SK-N-DZ (cell line): ENCODE results near the gene ATXN2.
"Not testable (repeated sequence)": the region's sequence is repeated elsewhere in the genome, so short reads cannot be mapped to it uniquely, and the experiment has no call there.

Source experiments
- DNase-seq: peaks from one replicate; pipeline ENCODE4 v3.0.0-alpha.2; 2015; ENCODE audit warnings: low spot score

Gene ATXN2

DNA sequence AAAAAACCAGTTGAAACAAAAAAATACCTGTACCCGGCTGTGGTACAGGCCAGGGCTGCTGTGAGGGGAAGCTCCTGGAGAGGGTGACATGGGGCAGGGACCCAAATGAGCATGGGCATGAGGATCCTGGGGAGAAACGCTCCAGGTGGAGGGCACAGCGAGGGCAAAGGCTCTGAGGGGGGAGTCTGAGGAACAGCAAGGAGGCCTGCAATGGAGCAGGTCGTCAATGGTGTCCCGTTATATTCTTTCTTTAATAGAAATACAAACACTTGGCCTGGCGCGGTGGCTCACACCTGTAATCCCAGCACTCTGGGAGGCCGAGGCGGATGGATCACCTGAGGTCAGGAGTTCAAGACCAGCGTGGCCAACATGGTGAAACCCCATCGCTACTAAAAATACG is 1.9 kb upstream of the ATXN2 start:
- not testable (repeated sequence) for DNase-seq

DNA sequence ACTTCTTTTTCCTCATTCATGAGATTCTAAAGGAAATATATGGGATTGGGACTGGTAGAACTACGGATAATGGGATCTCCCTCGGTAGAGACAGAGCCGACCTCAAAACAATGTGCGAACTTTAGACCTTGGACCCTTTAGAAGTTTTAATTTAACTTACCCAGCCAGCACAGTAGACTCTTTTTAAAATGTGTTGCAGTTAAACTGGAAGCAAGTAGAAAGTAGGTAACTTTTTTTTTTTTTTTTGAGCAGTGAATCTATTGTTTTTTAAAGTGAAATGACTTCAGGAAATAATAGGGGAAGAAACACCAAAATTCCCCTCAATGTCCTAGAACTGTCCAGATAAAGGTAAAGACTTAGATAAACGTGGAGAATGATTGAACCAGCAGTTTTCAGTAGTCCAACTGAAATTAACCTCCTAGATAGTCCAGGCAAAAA is 1.1 kb upstream of the ATXN2 start:
- DNase-seq = no peak

DNA sequence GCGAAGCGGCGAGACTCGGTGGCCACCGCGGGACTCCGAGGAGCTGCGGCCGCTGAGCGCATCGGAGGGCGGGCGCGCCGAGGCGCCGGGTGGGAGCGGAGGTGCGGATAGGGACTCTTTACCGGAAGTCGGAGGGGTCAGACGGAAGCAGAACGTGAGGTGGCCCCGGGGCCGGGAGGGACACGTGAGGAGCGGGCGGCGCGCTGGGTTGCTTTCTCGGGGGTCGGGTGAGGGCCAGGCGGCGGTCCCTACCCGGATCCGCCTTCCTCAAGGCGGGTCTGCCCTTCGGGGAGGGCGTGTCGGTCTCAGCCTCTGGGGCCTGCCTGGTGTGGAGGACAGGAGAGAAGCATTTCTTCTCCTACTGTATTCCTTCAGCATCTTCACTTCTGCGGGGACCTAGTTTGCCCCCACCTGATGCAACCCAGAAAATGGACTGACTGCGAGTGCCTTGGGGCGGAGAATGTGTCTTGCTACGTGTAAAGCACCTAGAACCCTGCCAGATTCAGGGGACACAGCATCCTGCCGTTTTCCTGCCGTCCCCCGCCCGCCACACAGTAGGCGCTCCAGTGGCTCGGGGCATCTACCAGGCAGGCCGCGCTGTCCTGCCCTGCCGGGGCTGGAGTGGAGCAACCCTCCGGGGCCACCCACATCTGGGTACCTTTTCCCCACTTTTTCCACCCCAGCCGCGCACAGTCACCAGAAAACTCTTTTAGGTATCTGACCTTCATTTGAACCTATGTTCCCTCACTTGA is 514 bp upstream of the ATXN2 start:
- DNase-seq = peak; percentile 95

DNA sequence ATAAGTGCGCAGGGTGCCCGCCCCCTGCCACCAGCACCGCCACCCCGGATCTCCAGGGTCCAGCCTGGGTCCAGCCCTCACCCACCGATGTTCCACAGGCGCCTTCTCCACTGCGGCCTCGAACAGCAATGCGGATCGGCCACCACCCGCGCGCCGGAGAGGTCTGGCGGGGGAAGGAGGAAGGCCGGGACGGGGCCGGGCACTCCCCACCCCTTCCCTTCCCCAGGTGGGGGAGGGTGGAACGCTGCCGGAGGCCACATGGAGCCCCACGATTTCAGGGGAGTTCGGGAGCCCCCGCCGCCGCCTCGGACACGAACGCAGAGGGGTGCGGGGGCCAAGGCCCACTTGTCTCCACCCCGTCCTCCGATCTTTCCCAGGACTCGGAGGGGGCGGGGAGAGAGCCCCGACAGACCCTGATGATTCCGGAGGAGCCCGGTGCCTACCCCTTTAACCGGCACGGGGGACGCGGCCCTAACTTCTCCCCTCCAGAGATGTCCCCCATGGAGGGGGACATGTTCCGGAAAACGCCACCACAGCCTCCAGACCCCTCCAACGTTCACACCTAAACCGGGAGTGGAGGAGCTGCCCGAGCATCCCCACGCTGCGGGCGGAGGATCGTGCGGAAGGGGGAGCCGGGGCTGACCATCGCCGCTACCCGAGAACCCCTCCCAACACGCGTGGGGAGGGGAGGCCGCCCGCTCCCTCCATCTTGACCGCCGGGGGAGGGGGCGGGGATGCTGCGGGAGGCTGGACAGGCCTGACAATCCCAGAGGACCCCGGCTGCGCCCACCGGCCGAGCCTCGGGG is 1.1 kb downstream of the ATXN2 start:
- peak; percentile 43 for DNase-seq

DNA sequence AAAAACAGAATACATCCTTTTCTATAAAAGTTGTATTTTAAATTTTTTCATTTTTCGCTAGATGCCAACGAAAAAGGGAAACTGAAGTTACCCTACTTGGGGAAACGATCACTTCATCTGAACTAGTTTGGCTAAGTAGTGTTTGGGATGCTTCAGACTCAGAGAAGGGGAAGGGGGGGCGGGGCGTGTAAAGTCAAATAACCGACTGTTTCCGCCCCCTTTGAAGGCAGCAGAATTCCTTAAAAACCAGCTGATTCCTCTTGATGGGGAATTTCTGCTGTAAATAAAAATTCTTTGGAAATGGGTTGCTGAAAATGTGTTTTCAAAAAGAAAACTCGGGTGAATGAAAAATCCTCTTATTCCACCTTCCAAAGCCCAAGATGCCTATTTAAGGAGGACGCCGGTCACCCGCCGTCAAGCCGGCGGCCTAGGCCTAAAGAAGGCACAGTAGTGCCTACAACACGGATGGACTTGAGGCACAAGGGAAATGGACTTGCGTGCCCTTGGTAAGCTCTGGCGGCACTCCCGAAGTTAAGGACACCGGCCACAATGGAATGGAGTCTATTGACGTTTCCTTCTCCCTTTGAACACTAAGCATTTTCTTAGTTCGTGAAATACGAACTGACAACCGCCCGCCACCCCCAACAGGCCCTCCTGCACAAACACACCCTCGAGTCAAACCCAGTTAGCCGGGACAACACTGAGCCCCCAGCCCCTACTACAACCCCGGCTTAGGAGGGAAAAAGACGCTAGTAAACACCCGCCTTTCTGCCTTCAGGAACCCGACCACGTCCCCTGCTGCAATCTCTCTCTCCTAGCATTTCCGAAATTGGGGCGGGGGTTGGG is 1.9 kb downstream of the ATXN2 start:
- peak; percentile 70 for DNase-seq

DNA sequence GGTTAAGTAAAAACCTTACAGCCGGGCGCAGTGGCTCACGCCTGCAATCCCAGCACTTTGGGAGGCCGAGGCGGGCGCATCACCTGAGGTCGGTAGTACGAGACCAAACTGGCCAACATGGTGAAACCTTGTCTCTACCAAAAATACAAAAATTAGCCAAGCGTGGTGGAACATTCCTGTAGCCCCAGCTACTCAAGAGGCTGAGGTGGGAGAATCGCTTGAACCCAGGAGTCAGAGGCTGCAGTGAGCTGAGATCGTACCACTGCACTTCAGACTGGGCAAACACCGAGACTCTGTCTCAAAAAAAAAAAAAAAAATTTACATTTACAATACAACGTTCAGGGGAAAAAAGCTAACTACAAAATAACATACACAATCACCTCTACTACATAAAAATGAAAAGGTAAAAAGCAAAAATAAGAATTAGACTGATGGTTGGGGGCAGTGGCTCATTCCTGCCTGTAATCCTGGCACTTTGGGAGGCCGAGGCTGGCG is 3.7 kb downstream of the ATXN2 start:
- not testable (repeated sequence) for DNase-seq

DNA sequence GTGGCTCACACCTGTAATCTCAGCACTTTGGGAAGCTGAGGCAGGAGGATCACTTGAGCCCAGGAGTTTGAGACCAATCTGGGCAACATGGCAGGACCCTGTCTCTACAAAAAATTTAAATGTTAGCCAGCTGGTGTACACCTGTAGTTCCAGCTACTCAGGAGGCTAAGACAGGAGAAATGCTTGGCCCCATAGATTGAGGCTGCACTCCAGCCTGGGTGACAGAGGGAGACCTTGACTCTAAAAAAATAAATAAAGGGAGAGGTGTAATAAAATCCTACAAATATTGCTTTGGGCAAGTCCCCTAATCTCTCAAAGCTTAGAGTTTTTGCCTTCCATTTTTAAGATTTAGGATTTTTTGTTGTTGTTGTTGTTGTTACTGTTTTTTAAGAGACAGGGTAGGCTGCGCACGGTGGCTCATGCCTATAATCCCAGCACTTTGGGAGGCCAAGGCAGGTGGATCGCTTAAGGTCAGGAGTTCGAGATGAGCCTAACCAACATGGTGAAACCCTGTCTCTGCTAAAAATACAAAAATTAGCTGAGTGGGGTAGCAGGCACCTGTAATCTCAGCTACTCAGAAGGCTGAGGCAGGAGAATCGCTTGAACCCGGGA is 7.6 kb downstream of the ATXN2 start:
- DNase-seq = not testable (repeated sequence)

- DNase-seq = no peak
These were observed 8.6 kb downstream of the ATXN2 start for GRCh38 chr12:111590552-111590951.

DNA sequence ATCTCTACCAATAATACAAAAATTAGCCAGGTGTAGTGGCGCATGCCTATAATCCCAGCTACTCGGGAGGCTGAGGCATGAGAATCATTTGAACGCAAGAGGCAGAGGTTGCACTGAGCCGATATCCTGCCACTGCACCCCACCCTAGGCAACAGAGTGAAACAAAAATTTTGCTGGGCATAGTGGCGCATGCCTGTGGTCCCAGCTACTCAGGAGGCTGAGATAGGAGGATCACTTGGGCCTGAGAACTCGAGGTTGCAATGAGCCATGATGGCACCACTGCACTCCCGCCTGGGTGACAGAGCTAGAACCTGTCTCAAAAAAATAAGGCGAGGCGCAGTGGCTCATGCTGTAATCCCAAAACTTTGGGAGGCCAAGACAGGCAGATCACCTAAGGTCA is 9.5 kb downstream of the ATXN2 start:
- DNase-seq = no peak

DNA sequence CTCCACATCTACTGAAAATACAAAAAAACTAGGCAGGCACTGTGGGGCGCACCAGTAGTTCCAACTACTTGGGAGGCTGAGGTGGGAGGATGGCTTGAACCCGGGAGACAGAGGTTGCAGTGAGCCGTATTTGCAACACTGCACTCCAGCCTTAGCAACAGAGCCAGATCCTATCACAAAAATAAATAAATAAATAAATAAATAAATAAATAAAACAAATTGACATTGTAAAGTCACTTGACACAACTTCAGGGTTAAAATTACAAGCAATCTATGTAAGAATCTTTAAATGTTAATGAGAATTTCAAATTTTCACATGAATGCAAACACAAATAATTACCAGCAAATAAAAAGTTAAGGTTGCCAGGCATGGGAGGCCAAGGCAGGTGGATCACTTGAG is 11.1 kb downstream of the ATXN2 start:
- no peak for DNase-seq

GRCh38 chr12:111586986-111587385 is 12.1 kb downstream of the ATXN2 start:
- no peak for DNase-seq

DNA sequence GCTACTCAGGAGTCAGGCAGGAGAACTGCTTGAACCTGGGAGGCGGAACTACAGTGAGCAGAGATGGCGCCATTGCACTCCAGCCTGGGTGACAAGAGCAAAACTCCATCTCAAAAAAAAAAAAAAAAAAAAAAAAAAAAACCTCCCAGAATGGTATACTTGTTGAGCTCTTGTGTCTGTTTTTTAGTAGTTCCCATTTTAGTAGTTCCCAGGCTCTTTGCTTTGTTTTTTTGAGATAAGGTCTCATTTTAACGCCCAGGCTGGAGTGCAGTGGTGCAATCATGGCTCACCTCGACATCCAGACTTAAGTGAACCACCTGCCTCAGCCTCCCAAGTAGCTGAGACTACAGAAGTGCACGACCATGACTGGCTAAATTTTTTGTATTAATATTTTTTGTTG is 13.4 kb downstream of the ATXN2 start:
- no peak for DNase-seq

DNA sequence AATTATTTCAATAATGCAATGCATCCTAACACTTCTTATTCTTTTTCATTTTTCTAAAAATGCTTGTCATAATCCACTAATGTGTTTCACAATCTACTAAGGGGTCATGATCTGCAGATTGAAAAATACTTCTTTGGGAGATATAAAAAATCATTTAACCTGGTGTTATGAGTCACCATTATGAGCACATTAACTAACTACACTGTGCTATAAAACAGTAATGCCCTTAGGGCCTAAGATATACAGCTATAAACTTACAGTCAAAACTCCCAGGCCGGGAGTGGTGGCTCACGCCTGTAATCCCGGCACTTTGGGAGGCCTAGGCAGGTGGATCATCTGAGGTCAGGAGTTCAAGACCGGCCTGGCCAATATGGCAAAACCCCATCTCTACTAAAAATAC is 14.2 kb downstream of the ATXN2 start:
- no peak for DNase-seq

- not testable (repeated sequence) for DNase-seq
These were observed 15.6 kb downstream of the ATXN2 start for GRCh38 chr12:111583506-111583905.

DNA sequence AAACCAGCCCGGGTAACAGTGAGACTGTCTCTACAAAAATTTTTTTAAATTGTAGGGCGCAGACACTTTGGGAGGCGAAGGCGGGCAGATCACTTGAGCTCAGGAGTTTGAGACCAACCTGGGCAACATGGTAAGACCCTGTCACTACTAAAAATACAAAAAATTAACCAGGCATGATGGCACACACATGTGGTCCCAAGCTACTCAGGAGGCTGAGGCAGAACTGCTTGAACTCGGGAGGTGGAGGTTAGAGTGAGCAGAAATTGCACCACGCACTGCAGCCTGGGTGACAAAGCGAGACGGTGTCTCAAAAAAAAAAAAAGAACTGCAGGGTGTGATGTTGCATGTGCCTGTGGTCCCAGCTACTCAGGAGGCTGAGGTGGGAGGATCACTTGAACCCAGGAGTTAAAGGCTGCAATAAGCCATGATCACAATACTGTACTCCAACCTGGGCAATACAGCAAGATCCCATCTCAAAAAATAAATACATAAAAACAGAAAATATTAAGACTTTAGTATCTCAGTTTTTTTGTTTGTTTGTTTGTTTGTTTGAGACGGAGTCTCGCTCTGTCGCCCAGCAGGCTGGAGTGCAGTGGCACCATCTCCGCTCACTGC is 16.9 kb downstream of the ATXN2 start:
- DNase-seq = no peak

- no peak for DNase-seq
These were observed 17.5 kb downstream of the ATXN2 start for GRCh38 chr12:111581434-111582132.

DNA sequence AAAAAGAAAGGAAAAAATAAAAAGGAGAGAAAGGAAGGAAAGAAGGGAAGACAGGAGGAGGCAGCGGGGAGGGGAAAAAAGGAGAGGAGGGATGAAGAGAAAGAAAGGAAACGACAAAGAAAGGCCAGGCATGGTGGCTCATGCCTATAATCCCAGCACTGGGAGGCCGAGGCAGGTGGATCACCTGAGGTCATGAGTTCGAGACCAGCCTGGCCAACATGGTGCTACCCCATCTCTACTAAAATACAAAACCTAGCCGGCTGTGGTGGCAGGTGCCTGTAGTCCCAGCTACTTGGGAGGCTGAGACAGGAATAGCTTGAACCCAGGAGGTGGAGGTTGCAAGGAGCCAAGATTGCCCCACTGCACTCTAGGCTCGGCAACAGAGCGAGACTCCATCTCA is 18.4 kb downstream of the ATXN2 start:
- no peak for DNase-seq

- no peak for DNase-seq
These were observed 19.0 kb downstream of the ATXN2 start for GRCh38 chr12:111580119-111580425.

GRCh38 chr12:111578971-111579340 is 20.2 kb downstream of the ATXN2 start:
- no peak for DNase-seq

DNA sequence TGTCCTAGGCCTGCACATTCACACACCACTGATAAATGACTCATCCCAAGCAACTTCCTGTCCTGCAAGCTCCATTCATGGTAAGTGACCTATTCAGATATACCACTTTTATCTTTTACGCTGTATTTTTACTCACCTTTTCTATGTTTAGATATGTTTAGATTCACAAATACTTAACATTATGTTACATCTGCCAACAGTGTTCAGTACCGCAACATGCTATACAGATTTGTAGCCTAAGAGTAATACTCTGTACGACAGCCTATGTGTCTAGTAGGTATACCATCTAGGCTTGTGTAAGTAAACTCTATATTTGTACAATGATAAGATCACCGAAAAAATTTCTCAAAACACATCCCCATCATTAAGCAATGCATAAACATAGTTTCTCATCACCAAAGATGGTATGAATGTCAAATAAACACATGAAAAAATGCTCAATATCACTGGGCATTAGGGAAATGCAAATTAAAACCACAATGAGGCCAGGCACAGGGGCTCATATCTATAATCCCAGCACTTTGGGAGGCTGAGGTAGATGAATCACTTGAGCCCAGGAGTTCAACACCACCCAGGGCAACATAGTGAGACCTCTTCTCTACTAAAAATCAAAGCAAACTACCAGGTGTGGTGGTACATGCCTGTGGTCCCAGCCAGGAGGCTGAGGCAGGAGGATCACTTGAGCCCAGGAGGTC is 20.7 kb downstream of the ATXN2 start:
- no peak for DNase-seq
